Left lung (tissue), 10 donors: ENCODE results near the gene ARSK. TPM values are rescaled to one million over a fixed set of nuclear protein-coding genes. Genes with fewer than 3 reads are reported as not detected.

Experiments
- ATAC-seq: fragments of 200-7000 bp; cut with Tn5 transposase; one replicate; pipeline ENCODE4 v1.9.1; 2020; ENCODE audit warnings: moderate library complexity
- DNase-seq, 4 donors: peaks; one replicate each; pipeline ENCODE4 v3.0.0-alpha.2; 2013 to 2020
- H3K27ac ChIP-seq, 2 donors: fragments of 200-600 bp; sonication (generic) in 1 of 2; one replicate each; pipeline versions ENCODE4 v1.5.0 to v1.8.0; 2020 to 2021
- H3K27me3 ChIP-seq, 2 donors: fragments of 200-600 bp; sonication (generic) in 1 of 2; one replicate each; pipeline versions ENCODE4 v1.5.0 to v1.8.0; 2020 to 2021
- H3K36me3 ChIP-seq, 2 donors: fragments of 200-600 bp; sonication (generic) in 1 of 2; one replicate each; pipeline versions ENCODE4 v1.5.0 to v1.8.0; 2020 to 2021
- H3K4me1 ChIP-seq, 2 donors: fragments of 200-600 bp; one replicate each; pipeline ENCODE4 v1.8.0; 2021
- H3K4me3 ChIP-seq, 2 donors: fragments of 200-600 bp; sonication (generic) in 1 of 2; one replicate each; pipeline versions ENCODE4 v1.5.0 to v1.8.0; 2020 to 2021; ENCODE audit warnings: mild to moderate bottlenecking in 1 of 2
- H3K9me3 ChIP-seq, 2 donors: fragments of 200-600 bp; sonication (generic) in 1 of 2; one replicate each; pipeline versions ENCODE4 v1.5.0 to v1.8.0; 2020 to 2021
- CTCF ChIP-seq, 2 donors: fragments of 200-600 bp; sonication (generic) in 1 of 2; IDR thresholded peaks; one replicate each; pipeline versions ENCODE4 v1.5.0 to v1.8.0; 2021; ENCODE audit warnings: antibody characterized with exemption in 2 of 2
- intact Hi-C, 2 donors: fragments of 100-400 bp; cut with DNase I; formaldehyde crosslinking; loops; one replicate each; pipeline versions ENCODE4 v1.11.2 to v1.14.2; 2022
- polyA plus RNA-seq, 6 donors: library from polyadenylated mRNA; unstranded; fragments of 120-200 nt; gene quantifications; one replicate each; pipeline ENCODE4 v1.2.1, GENCODE V29; 2013; ENCODE audit not compliant: insufficient read length in 6 of 6
- total RNA-seq, 2 donors: library from RNA; stranded (reverse); fragmentation: NEBNext Ultra II Directional; extraction: Animal tissue kit (Norgen Biotek cat#: 25700); gene quantifications; one replicate each; pipeline ENCODE4 v1.2.1, GENCODE V29; 2021
- donor health status: DM: no; HTN: yes; CAD: no.
- donor health status: DM: no; HTN: no; CAD: no.

The ARSK gene
- total and polyA plus RNA-seq, 8 donors, result 5.0 to 16.0 (median 11.9) TPM

- ATAC-seq (peak; percentile 68), DNase-seq (peak in 3 of 4 donors; percentile 24 to 84 (median 34))
- peak overlapping the region; percentile 44 to 58 for H3K4me3 ChIP-seq
- no peaks in the 10 kb centered on the region for H3K9me3 ChIP-seq
- H3K27me3 ChIP-seq, result peaks cover 0 to 37% of the 10 kb centered on the region in 2 donors
- H3K27ac ChIP-seq, result peak overlapping the region in 1 of 2 donors; percentile 6
- H3K36me3 ChIP-seq, result no peaks in the 10 kb centered on the region
- H3K4me1 ChIP-seq, result peaks cover 6 to 27% of the 10 kb centered on the region in 2 donors
- intact Hi-C loops, result no loop called here
- TF ChIP-seq CTCF (IDR thresholded peaks at IDR 0.05), result no peak
Measured at GRCh38 chr5:95620870-95621838, 66.3 kb downstream of the ARSK start.

- Histone ChIP-seq H3K27ac (no peak overlapping the region), H3K36me3 (no peaks in the 10 kb centered on the region), H3K4me1 (peaks cover 6 to 27% of the 10 kb centered on the region in 2 donors), H3K27me3 (peaks cover 0 to 37% of the 10 kb centered on the region in 2 donors), H3K4me3 (no peak overlapping the region), H3K9me3 (no peaks in the 10 kb centered on the region)
- intact Hi-C loops, result no loop called here
- TF ChIP-seq CTCF (IDR thresholded peaks at IDR 0.05), result no peak
- ATAC-seq (no peak), DNase-seq (no peak)
Measured at GRCh38 chr5:95621839-95622629, 67.1 kb downstream of the ARSK start.

- intact Hi-C loops, result no loop called here
- DNase-seq (no peak), ATAC-seq (no peak)
- peaks cover 6 to 27% of the 10 kb centered on the region in 2 donors for H3K4me1 ChIP-seq
- H3K36me3 ChIP-seq, result no peaks in the 10 kb centered on the region
- H3K27me3 ChIP-seq, result peaks cover 0 to 30% of the 10 kb centered on the region in 2 donors
- H3K9me3 ChIP-seq, result no peaks in the 10 kb centered on the region
- H3K27ac ChIP-seq, result no peak overlapping the region
- no peak for TF ChIP-seq CTCF (IDR thresholded peaks at IDR 0.05)
- H3K4me3 ChIP-seq, result no peak overlapping the region
Measured at GRCh38 chr5:95623706-95624105, 68.8 kb downstream of the ARSK start.

- Histone ChIP-seq H3K27me3 (peaks cover 0 to 23% of the 10 kb centered on the region in 2 donors), H3K4me1 (peaks cover 6 to 23% of the 10 kb centered on the region in 2 donors), H3K27ac (no peak overlapping the region), H3K36me3 (no peaks in the 10 kb centered on the region), H3K4me3 (no peak overlapping the region), H3K9me3 (no peaks in the 10 kb centered on the region)
- ATAC-seq (no peak), DNase-seq (no peak)
- intact Hi-C loops, result no loop called here
- no peak for TF ChIP-seq CTCF (IDR thresholded peaks at IDR 0.05)
Measured at GRCh38 chr5:95624368-95624767, 69.5 kb downstream of the ARSK start.

GRCh38 chr5:95626701-95627100 is 71.8 kb downstream of the ARSK start:
- Histone ChIP-seq H3K4me1 (peaks cover 0 to 10% of the 10 kb centered on the region in 2 donors), H3K4me3 (no peak overlapping the region), H3K27ac (no peak overlapping the region), H3K27me3 (no peaks in the 10 kb centered on the region), H3K9me3 (no peaks in the 10 kb centered on the region), H3K36me3 (no peaks in the 10 kb centered on the region)
- intact Hi-C loops, result no loop called here
- ATAC-seq (peak; percentile 56), DNase-seq (no peak)
- no peak for TF ChIP-seq CTCF (IDR thresholded peaks at IDR 0.05)
